CD4-positive, alpha-beta T cell treated with Interleukin-15 for 1 hour (primary cell): ENCODE results near the gene WEE2.
A peak's percentile ranks its signal among the peaks of the same experiment; 100 is the strongest.
"Not testable (repeated sequence)": the region's sequence is repeated elsewhere in the genome, so short reads cannot be mapped to it uniquely, and the experiment has no call there.

Source experiments
- DNase-seq: peaks from one replicate; pipeline ENCODE4 v3.0.0-alpha.2; 2020

Gene WEE2

GRCh38 chr7:141708351-141708750, at the start of gene WEE2:
WEE2 (plus strand) TSS chr7:141708353; CDS start chr7:141708759, 406 bp downstream.
- no peak for DNase-seq

DNA sequence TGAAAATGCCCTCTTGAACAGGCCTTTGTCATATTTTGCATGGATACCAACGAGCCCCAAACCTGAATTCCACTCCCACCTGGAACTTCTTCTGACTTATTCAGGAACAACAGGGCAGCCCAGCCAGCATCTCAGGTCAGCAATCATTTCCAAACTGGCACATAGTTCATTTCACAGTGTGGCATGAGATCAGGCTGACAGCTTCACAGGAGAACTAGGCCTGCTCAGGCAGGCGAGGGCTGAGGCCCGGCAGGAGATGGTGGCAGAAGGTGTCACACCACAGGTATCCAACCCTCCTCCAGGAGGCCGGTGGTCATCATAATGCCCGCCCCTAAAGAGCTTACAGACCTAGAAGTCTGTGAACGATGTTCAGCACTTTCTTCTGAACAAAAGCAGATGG, 48.7 kb upstream of the WEE2 start:
- DNase-seq: no peak

- DNase-seq: peak; percentile 35
Measured at GRCh38 chr7:141660259-141660658, 47.9 kb upstream of the WEE2 start.

- no peak for DNase-seq
Measured at GRCh38 chr7:141663081-141663849, 44.9 kb upstream of the WEE2 start.

GRCh38 chr7:141664450-141664849, 43.7 kb upstream of the WEE2 start:
- DNase-seq: no peak

GRCh38 chr7:141665208-141666035, 42.7 kb upstream of the WEE2 start:
- DNase-seq: no peak

GRCh38 chr7:141666071-141666470, 42.1 kb upstream of the WEE2 start:
- no peak for DNase-seq

- DNase-seq: no peak
Measured at GRCh38 chr7:141668853-141669252, 39.3 kb upstream of the WEE2 start.

DNA sequence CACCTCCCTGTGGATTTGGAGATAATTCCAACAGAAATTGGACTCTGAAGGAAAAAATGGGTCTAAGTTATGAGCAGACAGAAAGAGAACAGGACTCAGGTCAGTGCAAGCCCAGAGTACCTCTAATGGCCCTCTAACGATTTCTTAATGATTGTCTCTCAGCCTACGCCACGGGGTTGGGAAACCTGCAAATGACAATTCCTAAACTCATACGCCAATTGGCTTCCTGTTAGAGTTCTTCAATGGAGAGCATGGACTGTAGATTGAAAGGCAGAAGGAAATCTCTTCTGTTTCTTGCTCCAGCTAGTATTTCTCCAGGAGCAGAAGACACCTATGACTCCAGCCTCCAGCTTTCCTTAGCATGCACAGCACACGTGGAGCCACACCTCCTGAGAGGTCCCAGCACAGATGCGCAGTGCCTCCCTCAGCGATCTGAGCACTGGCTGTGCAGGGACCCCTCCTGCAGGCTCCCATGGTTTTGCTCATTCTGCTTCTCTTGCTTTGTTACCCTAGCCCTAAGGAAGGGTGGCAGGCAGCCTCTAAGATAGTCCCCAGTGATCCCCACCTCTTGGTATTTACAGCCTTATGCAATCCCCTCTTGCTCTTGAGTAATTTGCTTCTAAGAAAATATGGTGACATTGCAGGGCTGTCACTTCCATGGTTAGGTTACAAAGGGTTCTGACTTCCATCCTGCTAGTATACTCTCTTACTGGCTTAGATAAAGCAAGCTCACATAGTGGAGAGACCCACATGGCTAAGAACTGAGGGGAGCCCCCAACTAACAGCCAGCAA, 36.3 kb upstream of the WEE2 start:
- no peak for DNase-seq

DNA sequence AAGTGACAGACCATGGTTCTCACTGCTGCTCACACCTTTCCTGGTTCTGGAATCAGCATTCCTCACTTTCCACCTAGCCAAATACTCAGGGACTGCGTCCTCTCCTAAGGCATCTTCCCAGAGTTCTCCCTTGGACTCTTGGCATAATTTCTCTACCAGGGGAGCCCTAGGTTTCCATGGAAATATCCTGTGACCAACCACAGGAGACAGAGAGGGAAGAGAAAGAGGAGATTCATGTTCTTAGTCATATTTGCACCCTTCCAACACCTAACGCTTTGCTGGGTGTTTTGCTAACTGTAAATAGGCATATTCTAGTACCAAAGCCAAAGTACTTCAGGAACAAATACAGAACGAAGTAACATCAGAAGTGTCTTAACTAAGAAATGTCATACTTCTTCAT, 34.8 kb upstream of the WEE2 start:
- no peak for DNase-seq

GRCh38 chr7:141674171-141674671, 33.9 kb upstream of the WEE2 start:
- DNase-seq: no peak

- DNase-seq: no peak
Measured at GRCh38 chr7:141674702-141675101, 33.5 kb upstream of the WEE2 start.

DNA sequence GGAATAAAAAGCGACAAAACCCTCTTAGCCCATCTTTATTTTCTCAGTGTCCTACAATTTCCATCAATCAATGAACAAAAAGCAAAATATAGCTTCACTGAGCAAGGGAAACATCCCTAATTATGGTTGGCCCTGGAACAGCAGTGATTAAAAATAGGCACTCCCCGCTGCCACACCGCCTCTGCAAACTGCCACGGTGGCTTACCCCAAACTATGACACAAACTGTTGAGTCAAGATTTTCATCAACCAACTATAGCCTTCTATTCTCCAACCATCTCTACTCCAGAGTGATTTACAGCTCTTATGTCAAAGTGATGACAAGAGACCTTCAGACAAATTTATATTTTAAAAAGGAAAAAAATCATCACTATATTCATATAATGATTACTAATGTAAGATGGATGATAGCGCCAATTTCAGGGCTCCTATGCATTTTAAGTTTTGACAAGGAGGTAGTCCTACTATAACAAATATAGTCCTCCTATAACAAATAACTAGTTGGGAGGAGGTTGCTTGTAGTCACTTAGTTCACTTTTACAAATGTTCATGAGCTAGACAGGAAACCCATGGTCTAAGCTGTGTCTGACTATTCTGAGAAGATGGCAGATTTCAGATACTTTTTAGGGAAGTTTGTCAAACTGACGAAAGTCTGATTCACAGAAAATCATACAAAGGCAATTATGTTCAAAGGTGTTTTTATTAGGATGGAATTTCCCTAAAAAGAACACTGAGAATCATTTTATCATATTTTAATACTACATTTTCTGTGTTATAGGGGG, 32.5 kb upstream of the WEE2 start:
- DNase-seq: no peak

DNA sequence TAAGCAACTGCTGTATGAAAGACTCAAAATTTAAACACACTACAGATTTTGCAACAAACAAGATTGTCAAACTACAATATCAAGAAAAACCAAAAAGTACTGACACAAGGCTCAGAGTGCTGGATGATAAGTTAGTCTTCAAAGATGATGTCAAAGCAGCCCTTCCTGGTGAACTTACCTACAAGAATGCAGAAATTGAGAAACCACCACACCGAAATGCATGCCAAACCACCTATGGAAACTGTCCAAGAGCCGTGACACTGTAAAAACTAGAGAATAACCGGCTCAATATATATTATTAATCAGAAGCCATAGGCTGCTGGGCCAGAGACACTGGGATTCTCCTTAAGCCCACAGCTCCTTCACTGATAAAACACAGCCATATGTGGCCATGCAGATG, 31.5 kb upstream of the WEE2 start:
- no peak for DNase-seq

- no peak for DNase-seq
Measured at GRCh38 chr7:141679014-141679413, 29.1 kb upstream of the WEE2 start.

DNA sequence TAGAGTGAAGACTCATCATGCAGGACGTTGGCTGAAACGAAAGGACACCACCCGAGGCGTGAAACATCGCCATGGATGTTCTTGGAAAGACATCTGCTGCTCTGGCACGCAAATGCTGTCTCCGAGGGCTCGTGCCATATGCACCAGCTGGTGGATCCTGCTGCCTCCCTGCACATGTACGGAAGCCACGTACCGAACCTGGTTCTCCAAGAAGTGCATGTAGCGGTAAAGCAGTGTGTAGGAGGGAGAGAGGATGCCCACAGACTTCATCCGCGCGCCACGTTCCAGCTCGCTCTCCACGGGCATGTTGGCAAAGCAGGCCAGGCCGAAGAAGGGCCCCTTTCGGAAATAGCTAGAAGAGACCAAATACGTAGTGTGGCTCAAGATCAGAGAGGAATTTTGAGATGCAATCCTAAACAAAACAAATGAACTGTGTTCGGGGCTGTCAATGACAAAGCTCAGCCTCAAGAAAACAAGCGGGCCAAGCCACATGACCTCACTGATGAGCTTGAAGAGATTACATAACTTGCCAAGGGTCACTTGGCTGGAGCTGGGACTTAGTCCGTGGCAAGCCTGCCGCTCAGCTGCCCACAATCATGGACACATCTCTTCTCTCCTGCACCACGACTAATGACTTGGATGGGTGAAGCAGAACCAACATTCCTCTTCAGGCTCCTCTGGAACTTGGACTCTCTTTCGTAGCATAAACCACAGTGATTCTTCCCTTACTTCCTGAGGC, 22.7 kb upstream of the WEE2 start:
- DNase-seq: no peak

DNA sequence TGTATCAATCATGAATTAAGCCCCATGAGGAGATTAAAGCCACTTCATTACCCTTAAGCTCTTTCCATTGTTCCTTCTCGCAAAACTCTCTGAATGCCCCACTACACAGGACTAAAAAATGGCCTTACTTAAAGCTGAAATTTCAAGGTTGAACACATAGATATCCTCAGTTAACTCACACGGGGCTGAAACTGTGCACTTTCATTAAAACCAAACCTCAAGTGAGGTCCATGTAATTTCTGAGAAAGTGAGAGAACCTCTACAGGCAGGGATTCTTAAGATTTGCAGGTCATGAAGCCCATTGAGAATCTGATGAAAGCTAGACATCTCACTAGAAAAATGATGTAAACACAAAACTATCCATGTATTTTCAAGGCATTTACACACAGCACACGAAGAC, 22.1 kb upstream of the WEE2 start:
- no peak for DNase-seq

GRCh38 chr7:141686670-141687069, 21.5 kb upstream of the WEE2 start:
- DNase-seq: no peak

- no peak for DNase-seq
Measured at GRCh38 chr7:141688043-141688442, 20.1 kb upstream of the WEE2 start.

- not testable (repeated sequence) for DNase-seq
Measured at GRCh38 chr7:141689072-141689825, 18.9 kb upstream of the WEE2 start.

DNA sequence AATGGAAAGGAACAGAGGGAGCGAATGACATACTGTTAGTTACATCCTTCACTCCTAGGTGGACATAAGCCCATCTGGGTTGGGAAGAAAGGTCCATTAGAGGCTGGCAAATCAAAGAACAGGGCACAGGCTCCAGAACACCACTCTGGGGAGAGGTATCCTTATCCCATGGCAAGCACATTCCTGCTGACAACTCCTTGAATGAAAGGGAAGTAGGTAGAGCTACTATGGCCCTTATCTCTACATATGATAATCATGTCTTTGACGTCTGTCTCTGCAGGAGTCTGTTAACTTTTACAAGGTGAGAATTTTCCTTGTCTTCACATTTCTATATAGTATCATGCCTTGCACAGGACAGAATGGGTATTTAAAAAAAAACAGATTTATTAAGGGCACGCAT, 16.6 kb upstream of the WEE2 start:
- no peak for DNase-seq
